IMR-90 (cell line): Measurements from ENCODE around the gene TAS2R9. TPM values are rescaled to one million over a fixed set of nuclear protein-coding genes. Genes with fewer than 3 reads are reported as not detected.

Experiments
- ATAC-seq: fragments of 200-7000 bp; cut with Tn5 transposase; 2 replicates; pipeline ENCODE4 v1.9.1; 2020; ENCODE audit warnings: low read depth, mild to moderate bottlenecking, moderate library complexity
- BruUV-seq: library from RNA; stranded (reverse); fragments of 400-500 nt; replicated peaks from 2 replicates; lab custom pipeline; 2021; lab: Mats Ljungman, UMichigan
- CTCF ChIA-PET: fragments of 300-600 bp; formaldehyde crosslinking; extraction: SDS; loops from one replicate; lab custom pipeline; 2021; ENCODE audit warnings: antibody characterized with exemption; lab: Yijun Ruan, JAX
- POLR2A ChIA-PET: fragments of 300-600 bp; sonication (Branson Sonifier 250); formaldehyde crosslinking; loops from one replicate; lab custom pipeline; 2022; ENCODE audit warnings: antibody characterized with exemption; ENCODE audit not compliant: unreplicated experiment; lab: Charles Lee
- DNase-seq: peaks from one replicate; pipeline ENCODE4 v3.0.0; 2013
- H2AFZ ChIP-seq: replicated peaks from 2 replicates; pipeline ENCODE3; 2013; ENCODE audit warnings: low read length, mild to moderate bottlenecking; ENCODE audit not compliant: poor library complexity
- H2AK5ac ChIP-seq: 2 replicates; pipeline ENCODE4 v1.6.1; 2013; ENCODE audit warnings: low read depth, low read length, inconsistent platforms
- H2AK9ac ChIP-seq: replicated peaks from 2 replicates; pipeline ENCODE3; 2013; ENCODE audit warnings: mild to moderate bottlenecking, low read depth, low read length, moderate library complexity; ENCODE audit not compliant: poor library complexity
- H2BK120ac ChIP-seq: 2 replicates; pipeline ENCODE4 v1.6.1; 2013; ENCODE audit warnings: low read depth, low read length, inconsistent platforms
- H2BK15ac ChIP-seq: 3 replicates; pipeline ENCODE4 v1.6.1; 2013; ENCODE audit warnings: low read depth, low read length, inconsistent platforms
- H2BK20ac ChIP-seq: 2 replicates; pipeline ENCODE4 v1.6.1; 2013; ENCODE audit warnings: low read depth, mild to moderate bottlenecking, inconsistent platforms, low read length, moderate library complexity
- H2BK5ac ChIP-seq: 2 replicates; pipeline ENCODE4 v1.6.1; 2013; ENCODE audit warnings: mild to moderate bottlenecking, low read depth, low read length, inconsistent platforms; ENCODE audit not compliant: poor library complexity, severe bottlenecking
- H3K14ac ChIP-seq: replicated peaks from 2 replicates; pipeline ENCODE4 v1.6.1; 2013; ENCODE audit warnings: low read depth, low read length, inconsistent platforms
- H3K18ac ChIP-seq: 2 replicates; pipeline ENCODE4 v1.6.1; 2013; ENCODE audit warnings: low read depth, low read length, control low read depth
- H3K23ac ChIP-seq: 2 replicates; pipeline ENCODE4 v1.6.1; 2013; ENCODE audit warnings: low read depth, low read length, inconsistent platforms
- H3K27ac ChIP-seq: 2 replicates; pipeline ENCODE4 v1.5.1; 2013; ENCODE audit warnings: mild to moderate bottlenecking, control low read depth, low read length; ENCODE audit not compliant: insufficient read depth
- H3K27me3 ChIP-seq: 2 replicates; pipeline ENCODE4 v1.6.1; 2013; ENCODE audit warnings: low read length; ENCODE audit not compliant: control insufficient read depth, insufficient read depth
- H3K36me3 ChIP-seq: 2 replicates; pipeline ENCODE4 v1.6.1; 2013; ENCODE audit warnings: low read length, mixed read lengths; ENCODE audit not compliant: control insufficient read depth, insufficient read depth
- H3K4ac ChIP-seq: 2 replicates; pipeline ENCODE4 v1.6.1; 2013; ENCODE audit warnings: low read depth, low read length, inconsistent platforms
- H3K4me1 ChIP-seq: 2 replicates; pipeline ENCODE4 v1.6.1; 2013; ENCODE audit warnings: low read length, mixed read lengths; ENCODE audit not compliant: control insufficient read depth, insufficient read depth
- H3K4me2 ChIP-seq: 2 replicates; pipeline ENCODE4 v1.6.1; 2013; ENCODE audit warnings: low read depth, mild to moderate bottlenecking, control low read depth, low read length, moderate library complexity
- H3K4me3 ChIP-seq: 2 replicates; pipeline ENCODE4 v1.5.1; 2013; ENCODE audit warnings: low read depth, mild to moderate bottlenecking, control low read depth, low read length, moderate library complexity; ENCODE audit not compliant: insufficient read depth
- H3K56ac ChIP-seq: 2 replicates; pipeline ENCODE4 v1.6.1; 2013; ENCODE audit warnings: low read length, inconsistent platforms; ENCODE audit not compliant: insufficient read depth; ENCODE audit errors: extremely low read depth
- H3K79me1 ChIP-seq, 2 experiments: 2 replicates each; pipeline ENCODE4 v1.6.1; 2013; ENCODE audit warnings: low read length in 2 of 2, inconsistent platforms in 1 of 2, low read depth in 1 of 2
- H3K9ac ChIP-seq: 2 replicates; pipeline ENCODE4 v1.6.1; 2013; ENCODE audit warnings: low read depth, low read length, control low read depth
- H3K9me1 ChIP-seq: 2 replicates; pipeline ENCODE4 v1.6.1; 2013; ENCODE audit warnings: low read length, inconsistent platforms; ENCODE audit not compliant: insufficient read depth
- H3K9me3 ChIP-seq: 2 replicates; pipeline ENCODE4 v1.6.1; 2013; ENCODE audit warnings: low read length; ENCODE audit not compliant: control insufficient read depth, insufficient read depth
- H4K20me1 ChIP-seq: 2 replicates; pipeline ENCODE4 v1.6.1; 2013; ENCODE audit warnings: low read length, inconsistent platforms; ENCODE audit not compliant: insufficient read depth
- H4K5ac ChIP-seq: 2 replicates; pipeline ENCODE4 v1.6.1; 2013; ENCODE audit warnings: mild to moderate bottlenecking, low read depth, low read length, control low read depth
- H4K8ac ChIP-seq, 2 experiments: 2 replicates each; pipeline ENCODE4 v1.6.1; 2013; ENCODE audit warnings: low read depth in 2 of 2, low read length in 2 of 2, control low read depth in 1 of 2, inconsistent platforms in 1 of 2
- H4K91ac ChIP-seq: 2 replicates; pipeline ENCODE4 v1.6.1; 2013; ENCODE audit warnings: low read depth, low read length, inconsistent platforms; ENCODE audit not compliant: insufficient read depth
- CHD1 ChIP-seq: IDR thresholded peaks from 2 replicates; pipeline ENCODE4 v1.6.1; 2012; ENCODE audit warnings: low read depth, low read length, improper control_type of control experiment
- POLR2A ChIP-seq: IDR thresholded peaks from 2 replicates; pipeline ENCODE4 v1.6.1; 2012; ENCODE audit warnings: mild to moderate bottlenecking, low read depth, low read length
- RCOR1 ChIP-seq: IDR thresholded peaks from 2 replicates; pipeline ENCODE4 v1.6.1; 2012; ENCODE audit warnings: mild to moderate bottlenecking, low read length, improper control_type of control experiment; ENCODE audit not compliant: insufficient replicate concordance
- WGBS, 2 experiments: methylation state at CpG; one replicate each; pipeline versions ENCODE4 v1.1.5 to v1.1.7; 2013; ENCODE audit warnings: missing lambda C conversion rate in 2 of 2; ENCODE audit not compliant: insufficient read length in 1 of 2; ENCODE audit errors: extremely low coverage in 2 of 2; 5-methylcytosine and 5-hydroxymethylcytosine counted together
- dilution Hi-C: fragments of 300-500 bp; cut with HindIII; formaldehyde crosslinking; loops from one replicate; pipeline ENCODE4 v1.14.3; 2018; ENCODE audit warnings: low sequenced_read_pairs; ENCODE audit not compliant: unreplicated experiment
- in situ Hi-C: fragments of 300-500 bp; cut with MboI; formaldehyde crosslinking; loops from 3 replicates; pipeline ENCODE4 v1.14.3; 2019; ENCODE audit warnings: low sequenced_read_pairs, inconsistent platforms, mixed read lengths
- intact Hi-C: fragments of 100-400 bp; cut with micrococcal nuclease; formaldehyde crosslinking; loops from 2 replicates; pipeline ENCODE4 v1.10.0; 2022
- polyA plus RNA-seq, 3 experiments: library from polyadenylated mRNA; depleted of rRNA; stranded (reverse); fragments of >200 nt; gene quantifications; 2 replicates each; pipeline ENCODE4 v1.2.3, GENCODE V29; 2012; ENCODE audit warnings: low replicate concordance in 1 of 3
- total RNA-seq: library from RNA; depleted of rRNA; stranded (reverse); fragments of >200 nt; gene quantifications from 2 replicates; pipeline ENCODE4 v1.2.3, GENCODE V29; 2012
- TF ChIP-seq, protein P1 (sequence below): fragments of 150-350 bp; IDR thresholded peaks from 2 replicates; pipeline ENCODE4 v1.6.1; 2016; ENCODE audit warnings: low read depth, mild to moderate bottlenecking, low read length, moderate library complexity, borderline replicate concordance
- TF ChIP-seq, protein P2 (sequence below): conservative IDR thresholded peaks from 2 replicates; pipeline ENCODE4 v1.5.1; 2012; ENCODE audit warnings: mild to moderate bottlenecking, low read depth, low read length, improper control_type of control experiment

The TAS2R9 gene
- total and polyA plus RNA-seq, 2 of the 4 experiments (the other 2 are of a cell fraction) = not detected

DNA sequence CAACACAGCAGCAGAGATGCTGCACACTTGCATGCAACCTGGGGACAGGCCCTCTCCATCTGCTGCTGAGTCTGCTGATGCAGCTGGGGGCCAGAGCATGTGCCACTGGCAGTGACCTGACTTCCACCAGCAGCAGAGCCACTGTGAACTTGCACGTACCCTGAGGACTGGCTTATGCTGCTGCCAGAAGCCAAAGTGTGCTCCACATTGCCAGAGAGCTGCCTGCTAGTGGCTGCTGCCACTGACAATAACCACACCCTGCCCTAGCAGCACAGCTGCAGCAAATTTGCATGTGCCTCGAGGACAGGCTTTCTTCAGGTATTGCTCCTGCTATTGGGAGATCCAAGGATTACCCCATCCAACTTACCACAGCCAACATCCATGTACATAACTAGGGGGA, 43.8 kb upstream of the TAS2R9 start:
- H2AFZ ChIP-seq = no peak overlapping the region
- H3K14ac ChIP-seq = no peak overlapping the region
- H3K9me1 ChIP-seq = peaks cover 7% of the 10 kb centered on the region; the same call in 1 of the 2 replicates
- no peak overlapping the region for H3K56ac ChIP-seq
- no peak overlapping the region for H4K5ac ChIP-seq
- no peak overlapping the region for H2AK9ac ChIP-seq
- H2BK15ac ChIP-seq = no peak overlapping the region
- dilution Hi-C loops = no loop called here
- no peak overlapping the region for H3K9ac ChIP-seq
- no peak overlapping the region for H4K91ac ChIP-seq
- no peaks in the 10 kb centered on the region for H3K4me1 ChIP-seq
- 0 out of 4 replicates have a peak, but pooled peaks cover 0 to 6% of the 10 kb centered on the region in 2 experiments for H3K79me1 ChIP-seq
- H2BK120ac ChIP-seq = no peak overlapping the region
- ChIA-PET CTCF (no interaction called here), POLR2A (no interaction called here)
- no peak overlapping the region for H3K27ac ChIP-seq
- no peak overlapping the region for H3K18ac ChIP-seq
- H4K20me1 ChIP-seq = no peaks in the 10 kb centered on the region
- H2BK20ac ChIP-seq = no peak overlapping the region
- no peaks in the 10 kb centered on the region; the same call in 1 of the 2 replicates for H3K9me3 ChIP-seq
- TF ChIP-seq POLR2A (no peak), RCOR1 (no peak), CHD1 (no peak)
- TF ChIP-seq, protein P1, sequence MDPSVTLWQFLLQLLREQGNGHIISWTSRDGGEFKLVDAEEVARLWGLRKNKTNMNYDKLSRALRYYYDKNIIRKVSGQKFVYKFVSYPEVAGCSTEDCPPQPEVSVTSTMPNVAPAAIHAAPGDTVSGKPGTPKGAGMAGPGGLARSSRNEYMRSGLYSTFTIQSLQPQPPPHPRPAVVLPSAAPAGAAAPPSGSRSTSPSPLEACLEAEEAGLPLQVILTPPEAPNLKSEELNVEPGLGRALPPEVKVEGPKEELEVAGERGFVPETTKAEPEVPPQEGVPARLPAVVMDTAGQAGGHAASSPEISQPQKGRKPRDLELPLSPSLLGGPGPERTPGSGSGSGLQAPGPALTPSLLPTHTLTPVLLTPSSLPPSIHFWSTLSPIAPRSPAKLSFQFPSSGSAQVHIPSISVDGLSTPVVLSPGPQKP = no peak
- TF ChIP-seq, protein P2, sequence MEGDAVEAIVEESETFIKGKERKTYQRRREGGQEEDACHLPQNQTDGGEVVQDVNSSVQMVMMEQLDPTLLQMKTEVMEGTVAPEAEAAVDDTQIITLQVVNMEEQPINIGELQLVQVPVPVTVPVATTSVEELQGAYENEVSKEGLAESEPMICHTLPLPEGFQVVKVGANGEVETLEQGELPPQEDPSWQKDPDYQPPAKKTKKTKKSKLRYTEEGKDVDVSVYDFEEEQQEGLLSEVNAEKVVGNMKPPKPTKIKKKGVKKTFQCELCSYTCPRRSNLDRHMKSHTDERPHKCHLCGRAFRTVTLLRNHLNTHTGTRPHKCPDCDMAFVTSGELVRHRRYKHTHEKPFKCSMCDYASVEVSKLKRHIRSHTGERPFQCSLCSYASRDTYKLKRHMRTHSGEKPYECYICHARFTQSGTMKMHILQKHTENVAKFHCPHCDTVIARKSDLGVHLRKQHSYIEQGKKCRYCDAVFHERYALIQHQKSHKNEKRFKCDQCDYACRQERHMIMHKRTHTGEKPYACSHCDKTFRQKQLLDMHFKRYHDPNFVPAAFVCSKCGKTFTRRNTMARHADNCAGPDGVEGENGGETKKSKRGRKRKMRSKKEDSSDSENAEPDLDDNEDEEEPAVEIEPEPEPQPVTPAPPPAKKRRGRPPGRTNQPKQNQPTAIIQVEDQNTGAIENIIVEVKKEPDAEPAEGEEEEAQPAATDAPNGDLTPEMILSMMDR = no peak
- intact Hi-C loops = no loop called here
- H3K4me2 ChIP-seq = no peak overlapping the region
- H3K36me3 ChIP-seq = no peaks in the 10 kb centered on the region
- H3K4ac ChIP-seq = no peak overlapping the region
- H2AK5ac ChIP-seq = no peak overlapping the region
- 80% methylated on average over 1 of the region's 2 CpGs; no CpG with 5 or more reads in 1 of the 2 experiments for whole genome bisulfite sequencing, 2 experiments
- no peak overlapping the region for H2BK5ac ChIP-seq
- BruUV-seq = no TSS peak
- no peak for ATAC-seq
- no peak overlapping the region for H3K4me3 ChIP-seq
- no peak for DNase-seq
- in situ Hi-C loops = no loop called here
- H3K23ac ChIP-seq = no peak overlapping the region; the same call in 1 of the 2 replicates
- H3K27me3 ChIP-seq = no peaks in the 10 kb centered on the region
- no peak overlapping the region for H4K8ac ChIP-seq
